ENCODE results near the gene ABCB11.
A peak's percentile ranks its signal among the peaks of the same experiment; 100 is the strongest.

Gene ABCB11

DNA sequence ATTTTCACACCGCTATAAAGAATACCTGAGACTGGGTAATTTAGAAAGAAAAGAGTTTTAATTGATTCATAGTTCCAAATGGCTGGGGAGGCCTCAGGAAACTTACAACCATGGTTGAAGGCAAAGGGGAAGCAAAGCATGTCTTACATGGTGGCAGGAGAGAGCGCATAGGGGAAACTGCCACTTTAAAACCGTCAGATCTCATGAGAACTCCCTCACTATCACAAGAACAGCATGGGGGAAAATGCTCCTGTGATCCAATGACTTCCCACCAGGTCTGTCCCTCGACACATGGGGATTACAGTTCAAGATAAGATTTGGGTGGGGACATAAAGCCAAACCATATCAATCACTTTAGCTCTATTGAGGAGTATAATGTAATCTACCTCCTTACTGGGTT, 53.5 kb downstream of the ABCB11 start:
- no peaks in the 10 kb centered on the region for H3K27me3 ChIP-seq (ENCODE audit: insufficient read depth, poor library complexity, severe bottlenecking)
- TF ChIP-seq CTCF (IDR thresholded peaks at IDR 0.05; ENCODE audit: insufficient read depth, low read length), result no peak
- TF ChIP-seq POLR2AphosphoS5 (IDR thresholded peaks at IDR 0.05; ENCODE audit: low read depth), result no peak
- TF ChIP-seq SPI1 (IDR thresholded peaks at IDR 0.05; ENCODE audit: borderline replicate concordance, low read depth), result no peak
- no peak overlapping the region for H3K4me3 ChIP-seq (replicated peaks; ENCODE audit: insufficient read depth, low read length)
- no peak for DNase-seq (ENCODE audit: low read depth in 1 of 2, low spot score in 1 of 2)
- H3K27ac ChIP-seq (replicated peaks), result no peak overlapping the region

GRCh38 chr2:168976034-168976654, 55.0 kb downstream of the ABCB11 start:
- Histone ChIP-seq H3K27ac (replicated peaks) (no peak overlapping the region), H3K4me3 (replicated peaks; ENCODE audit: insufficient read depth, low read length) (no peak overlapping the region), H3K27me3 (ENCODE audit: insufficient read depth, poor library complexity, severe bottlenecking) (no peaks in the 10 kb centered on the region)
- TF ChIP-seq SPI1 (IDR thresholded peaks at IDR 0.05; ENCODE audit: borderline replicate concordance, low read depth), result no peak
- TF ChIP-seq, protein P1, sequence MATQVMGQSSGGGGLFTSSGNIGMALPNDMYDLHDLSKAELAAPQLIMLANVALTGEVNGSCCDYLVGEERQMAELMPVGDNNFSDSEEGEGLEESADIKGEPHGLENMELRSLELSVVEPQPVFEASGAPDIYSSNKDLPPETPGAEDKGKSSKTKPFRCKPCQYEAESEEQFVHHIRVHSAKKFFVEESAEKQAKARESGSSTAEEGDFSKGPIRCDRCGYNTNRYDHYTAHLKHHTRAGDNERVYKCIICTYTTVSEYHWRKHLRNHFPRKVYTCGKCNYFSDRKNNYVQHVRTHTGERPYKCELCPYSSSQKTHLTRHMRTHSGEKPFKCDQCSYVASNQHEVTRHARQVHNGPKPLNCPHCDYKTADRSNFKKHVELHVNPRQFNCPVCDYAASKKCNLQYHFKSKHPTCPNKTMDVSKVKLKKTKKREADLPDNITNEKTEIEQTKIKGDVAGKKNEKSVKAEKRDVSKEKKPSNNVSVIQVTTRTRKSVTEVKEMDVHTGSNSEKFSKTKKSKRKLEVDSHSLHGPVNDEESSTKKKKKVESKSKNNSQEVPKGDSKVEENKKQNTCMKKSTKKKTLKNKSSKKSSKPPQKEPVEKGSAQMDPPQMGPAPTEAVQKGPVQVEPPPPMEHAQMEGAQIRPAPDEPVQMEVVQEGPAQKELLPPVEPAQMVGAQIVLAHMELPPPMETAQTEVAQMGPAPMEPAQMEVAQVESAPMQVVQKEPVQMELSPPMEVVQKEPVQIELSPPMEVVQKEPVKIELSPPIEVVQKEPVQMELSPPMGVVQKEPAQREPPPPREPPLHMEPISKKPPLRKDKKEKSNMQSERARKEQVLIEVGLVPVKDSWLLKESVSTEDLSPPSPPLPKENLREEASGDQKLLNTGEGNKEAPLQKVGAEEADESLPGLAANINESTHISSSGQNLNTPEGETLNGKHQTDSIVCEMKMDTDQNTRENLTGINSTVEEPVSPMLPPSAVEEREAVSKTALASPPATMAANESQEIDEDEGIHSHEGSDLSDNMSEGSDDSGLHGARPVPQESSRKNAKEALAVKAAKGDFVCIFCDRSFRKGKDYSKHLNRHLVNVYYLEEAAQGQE (IDR thresholded peaks at IDR 0.05; ENCODE audit: insufficient replicate concordance, low read depth), result no peak
- TF ChIP-seq GABPA (IDR thresholded peaks at IDR 0.05; ENCODE audit: low read depth), result no peak
- TF ChIP-seq CTCF (IDR thresholded peaks at IDR 0.05; ENCODE audit: insufficient read depth, low read length), result no peak
- no peak for TF ChIP-seq POLR2AphosphoS5 (IDR thresholded peaks at IDR 0.05; ENCODE audit: low read depth)
- no peak for DNase-seq (ENCODE audit: low read depth in 1 of 2, low spot score in 1 of 2)

- TF ChIP-seq, protein P1 (IDR thresholded peaks at IDR 0.05; ENCODE audit: insufficient replicate concordance, low read depth), result no peak
- TF ChIP-seq CTCF (IDR thresholded peaks at IDR 0.05; ENCODE audit: insufficient read depth, low read length), result no peak
- no peak for TF ChIP-seq GABPA (IDR thresholded peaks at IDR 0.05; ENCODE audit: low read depth)
- TF ChIP-seq SPI1 (IDR thresholded peaks at IDR 0.05; ENCODE audit: borderline replicate concordance, low read depth), result no peak
- no peak for TF ChIP-seq POLR2AphosphoS5 (IDR thresholded peaks at IDR 0.05; ENCODE audit: low read depth)
- Histone ChIP-seq H3K27me3 (ENCODE audit: insufficient read depth, poor library complexity, severe bottlenecking) (no peaks in the 10 kb centered on the region), H3K4me3 (replicated peaks; ENCODE audit: insufficient read depth, low read length) (no peak overlapping the region), H3K27ac (replicated peaks) (no peak overlapping the region)
- DNase-seq (ENCODE audit: low read depth in 1 of 2, low spot score in 1 of 2), result no peak
Measured at GRCh38 chr2:168974428-168974827, 56.7 kb downstream of the ABCB11 start.

GRCh38 chr2:168971261-168971660, 59.9 kb downstream of the ABCB11 start:
- DNase-seq (ENCODE audit: low read depth in 1 of 2, low spot score in 1 of 2), result peak in 1 of 2 experiments; percentile 33

More at GRCh38 chr2:168971261-168971660, 59.9 kb downstream of the ABCB11 start:
- H3K27ac ChIP-seq (replicated peaks), result no peak overlapping the region
- no peak overlapping the region for H3K4me3 ChIP-seq (replicated peaks; ENCODE audit: insufficient read depth, low read length)
- no peaks in the 10 kb centered on the region for H3K27me3 ChIP-seq (ENCODE audit: insufficient read depth, poor library complexity, severe bottlenecking)
- TF ChIP-seq SPI1 (IDR thresholded peaks at IDR 0.05; ENCODE audit: borderline replicate concordance, low read depth) (no peak), CTCF (IDR thresholded peaks at IDR 0.05; ENCODE audit: insufficient read depth, low read length) (no peak), POLR2AphosphoS5 (IDR thresholded peaks at IDR 0.05; ENCODE audit: low read depth) (no peak), GABPA (IDR thresholded peaks at IDR 0.05; ENCODE audit: low read depth) (no peak)
- TF ChIP-seq, protein P1 (IDR thresholded peaks at IDR 0.05; ENCODE audit: insufficient replicate concordance, low read depth), result no peak
